PC-3 (cell line): ENCODE results near the gene NUP93. TPM values are rescaled to one million over a fixed set of nuclear protein-coding genes. Genes with fewer than 3 reads are reported as not detected.
"Not testable (repeated sequence)": the region's sequence is repeated elsewhere in the genome, so short reads cannot be mapped to it uniquely, and the experiment has no call there.

Source experiments
- ATAC-seq: fragments of 200-7000 bp; cut with Tn5 transposase; 2 replicates; pipeline ENCODE4 v1.9.1; 2020; ENCODE audit warnings: mild to moderate bottlenecking, moderate library complexity
- BruUV-seq: library from RNA; stranded (reverse); fragments of 400-500 nt; replicated peaks from 2 replicates; lab custom pipeline; 2021; lab: Mats Ljungman, UMichigan
- CTCF ChIA-PET: fragments of 300-600 bp; sonication (Branson Sonifier 250); formaldehyde crosslinking; loops from one replicate; lab custom pipeline; 2022; ENCODE audit warnings: antibody characterized with exemption; lab: Charles Lee
- POLR2A ChIA-PET: fragments of 300-600 bp; sonication (Branson Sonifier 250); formaldehyde crosslinking; loops from one replicate; lab custom pipeline; 2022; ENCODE audit warnings: antibody characterized with exemption; ENCODE audit not compliant: unreplicated experiment; lab: Charles Lee
- DNase-seq: peaks from one replicate; pipeline ENCODE4 v3.0.0-alpha.2; 2015
- H2AFZ ChIP-seq: fragments of 300-600 bp; sonication (generic); 2 replicates; pipeline ENCODE4 v1.6.0; 2016; ENCODE audit warnings: antibody characterized with exemption, low read length
- H3F3A ChIP-seq: fragments of 300-600 bp; sonication (generic); one replicate; pipeline ENCODE4 v1.6.0; 2017; ENCODE audit warnings: antibody characterized with exemption, low read length, control low read depth, mild to moderate bottlenecking; ENCODE audit not compliant: unreplicated experiment
- H3K27ac ChIP-seq: fragments of 300-600 bp; sonication (generic); 2 replicates; pipeline ENCODE4 v1.5.1; 2016; ENCODE audit warnings: mild to moderate bottlenecking, low read length
- H3K27me3 ChIP-seq: fragments of 300-600 bp; sonication (generic); 2 replicates; pipeline ENCODE4 v1.6.1; 2016; ENCODE audit warnings: low read length, mixed read lengths
- H3K36me3 ChIP-seq: fragments of 300-600 bp; sonication (generic); 2 replicates; pipeline ENCODE4 v1.6.1; 2016; ENCODE audit warnings: low read depth, mixed run types, low read length, mixed read lengths
- H3K4me1 ChIP-seq: fragments of 300-600 bp; sonication (generic); 2 replicates; pipeline ENCODE4 v1.5.1; 2016; ENCODE audit warnings: low read length; ENCODE audit not compliant: insufficient read depth
- H3K4me2 ChIP-seq: fragments of 300-600 bp; sonication (generic); 2 replicates; pipeline ENCODE4 v1.6.0; 2016; ENCODE audit warnings: low read length
- H3K4me3 ChIP-seq: fragments of 300-600 bp; sonication (generic); 2 replicates; pipeline ENCODE4 v1.5.1; 2016; ENCODE audit warnings: mild to moderate bottlenecking, low read length, mixed read lengths
- H3K79me2 ChIP-seq: fragments of 300-600 bp; sonication (generic); 2 replicates; pipeline ENCODE4 v1.6.1; 2017; ENCODE audit warnings: low read length, mixed read lengths
- H3K9ac ChIP-seq: fragments of 300-600 bp; sonication (generic); 2 replicates; pipeline ENCODE4 v1.6.0; 2016; ENCODE audit warnings: mild to moderate bottlenecking, low read length
- H3K9me2 ChIP-seq: fragments of 300-600 bp; sonication (generic); replicated peaks from 2 replicates; pipeline ENCODE4 v1.6.1; 2016; ENCODE audit warnings: mixed run types, low read length, mixed read lengths
- H3K9me3 ChIP-seq: fragments of 300-600 bp; sonication (generic); 2 replicates; pipeline ENCODE4 v1.6.1; 2016; ENCODE audit warnings: low read length, mixed read lengths
- H4K20me1 ChIP-seq: fragments of 300-600 bp; sonication (generic); 2 replicates; pipeline ENCODE4 v1.6.1; 2016; ENCODE audit warnings: low read length, mixed read lengths
- CTCF ChIP-seq: fragments of 300-600 bp; sonication (generic); conservative IDR thresholded peaks from 2 replicates; pipeline ENCODE4 v1.5.1; 2017; ENCODE audit warnings: antibody characterized with exemption, low read depth, mild to moderate bottlenecking, low read length
- EZH2 ChIP-seq: fragments of 300-600 bp; sonication (generic); IDR thresholded peaks from one replicate; pipeline ENCODE4 v1.6.1; 2017; ENCODE audit warnings: antibody characterized with exemption, mild to moderate bottlenecking, low read length; ENCODE audit not compliant: unreplicated experiment
- EZH2phosphoT487 ChIP-seq: fragments of 300-600 bp; sonication (generic); IDR thresholded peaks from 2 replicates; pipeline ENCODE4 v1.6.1; 2018; ENCODE audit warnings: mild to moderate bottlenecking, antibody characterized with exemption, low read length, borderline replicate concordance
- intact Hi-C: fragments of 100-400 bp; cut with micrococcal nuclease; formaldehyde crosslinking; loops from 2 replicates; pipeline ENCODE4 v1.9.0; 2023
- total RNA-seq: library from RNA; depleted of rRNA; stranded (reverse); fragments of >200 nt; gene quantifications from 2 replicates; pipeline ENCODE4 v1.2.3, GENCODE V29; 2014

The NUP93 gene
- total RNA-seq, 1 experiment from 2014 or later: 98.6 TPM

- DNase-seq: no peak
- Histone ChIP-seq H3K4me3 (no peak overlapping the region), H3K36me3 (no peaks in the 10 kb centered on the region), H3K4me2 (no peak overlapping the region), H2AFZ (no peak overlapping the region), H3F3A (no peaks in the 10 kb centered on the region), H4K20me1 (no peaks in the 10 kb centered on the region), H3K9ac (no peak overlapping the region), H3K9me3 (no peaks in the 10 kb centered on the region), H3K79me2 (no peaks in the 10 kb centered on the region), H3K27me3 (no peaks in the 10 kb centered on the region), H3K4me1 (no peaks in the 10 kb centered on the region), H3K9me2 (no peaks in the 10 kb centered on the region), H3K27ac (no peak overlapping the region)
- ATAC-seq: no peak
- POLR2A ChIA-PET: no interaction called here
- BruUV-seq: no TSS peak
- CTCF ChIA-PET: no interaction called here
- intact Hi-C loops: no loop called here
- TF ChIP-seq EZH2phosphoT487 (no peak), EZH2 (no peak), CTCF (no peak)
These were observed 154.2 kb downstream of the NUP93 start for GRCh38 chr16:56884026-56884582.

GRCh38 chr16:56884929-56885328, 155.0 kb downstream of the NUP93 start:
- ATAC-seq, H2AFZ ChIP-seq, H3K9ac ChIP-seq, BruUV-seq, DNase-seq, H3K4me3 ChIP-seq, intact Hi-C loops, H3K36me3 ChIP-seq, CTCF ChIA-PET, H4K20me1 ChIP-seq, H3K27me3 ChIP-seq, H3K4me2 ChIP-seq, H3K4me1 ChIP-seq, H3F3A ChIP-seq, POLR2A ChIA-PET, H3K9me3 ChIP-seq, H3K79me2 ChIP-seq, H3K9me2 ChIP-seq, H3K27ac ChIP-seq: not testable (repeated sequence)

GRCh38 chr16:56885446-56886162, 155.7 kb downstream of the NUP93 start:
- no peaks in the 10 kb centered on the region for H3K9me3 ChIP-seq
- no peaks in the 10 kb centered on the region for H3K27me3 ChIP-seq
- ATAC-seq: no peak
- CTCF ChIA-PET: no interaction called here
- H3K27ac ChIP-seq: no peak overlapping the region
- H2AFZ ChIP-seq: no peak overlapping the region
- no peak overlapping the region for H3K4me3 ChIP-seq
- BruUV-seq: no TSS peak
- no peak for DNase-seq
- TF ChIP-seq CTCF (no peak), EZH2 (no peak), EZH2phosphoT487 (no peak)
- no peak overlapping the region for H3K9ac ChIP-seq
- POLR2A ChIA-PET: no interaction called here
- no peaks in the 10 kb centered on the region for H3K9me2 ChIP-seq
- H3K4me2 ChIP-seq: no peak overlapping the region
- no peaks in the 10 kb centered on the region for H3K36me3 ChIP-seq
- no peaks in the 10 kb centered on the region for H3K4me1 ChIP-seq
- H3K79me2 ChIP-seq: no peaks in the 10 kb centered on the region
- H3F3A ChIP-seq: no peaks in the 10 kb centered on the region
- intact Hi-C loops: no loop called here
- no peaks in the 10 kb centered on the region for H4K20me1 ChIP-seq
